HepG2 (cell line): ENCODE measurements around the gene MIF. TPM values are rescaled to one million over a fixed set of nuclear protein-coding genes. Genes with fewer than 3 reads are reported as not detected.
"Not testable (repeated sequence)": the region's sequence is repeated elsewhere in the genome, so short reads cannot be mapped to it uniquely, and the experiment has no call there.

Experiments used
- ATAC-seq: fragments of 200-7000 bp; cut with Tn5 transposase; 3 replicates; pipeline ENCODE4 v1.9.1; 2020; ENCODE audit warnings: mild to moderate bottlenecking, moderate library complexity
- BruUV-seq: library from RNA; stranded (reverse); fragments of 400-500 nt; replicated peaks from 2 replicates; lab custom pipeline; 2021; lab: Mats Ljungman, UMichigan
- CTCF ChIA-PET: fragments of 300-600 bp; formaldehyde crosslinking; extraction: SDS; loops from one replicate; lab custom pipeline; 2021; ENCODE audit warnings: low total read pairs, inconsistent platforms, low intra/inter-chr PET ratio; lab: Yijun Ruan, JAX
- POLR2A ChIA-PET: fragments of 350-600 bp; sonication (Branson Sonifier 250); formaldehyde crosslinking; loops from one replicate; lab custom pipeline; 2020; ENCODE audit warnings: antibody characterized with exemption, inconsistent platforms; lab: Yijun Ruan, JAX
- DNase-seq: peaks from one replicate; pipeline ENCODE4 v3.0.0-alpha.2; 2015; ENCODE audit warnings: low spot score
- FAIRE-seq: peaks from 3 replicates; lab custom pipeline; 2011; peaks lifted over from hg19 to GRCh38; lab: Jason Lieb, UNC
- H2AFZ ChIP-seq: one replicate; pipeline ENCODE4 v1.6.1; 2011; ENCODE audit warnings: low read length, inconsistent platforms
- H3K27ac ChIP-seq: fragments of 300-600 bp; 3 replicates; pipeline ENCODE4 v1.8.0; 2011; ENCODE audit warnings: mixed run types, mild to moderate bottlenecking, mixed read lengths, low read length, inconsistent platforms; ENCODE audit not compliant: insufficient read depth; ENCODE audit errors: extremely low read length
- H3K27me3 ChIP-seq, 2 experiments: fragments of 200-600 bp in 1 of 2; 2 replicates in 1 of 2; 3 replicates in 1 of 2; pipeline versions ENCODE4 v1.6.0 to v1.8.0; 2011; ENCODE audit warnings: low read length in 2 of 2, mild to moderate bottlenecking in 2 of 2, moderate library complexity in 2 of 2, inconsistent platforms in 1 of 2; ENCODE audit not compliant: insufficient read depth in 2 of 2, control insufficient read depth in 1 of 2
- H3K36me3 ChIP-seq, 2 experiments: fragments of 200-600 bp in 1 of 2; replicated peaks in 1 of 2; 2 replicates in 1 of 2; 3 replicates in 1 of 2; pipeline versions ENCODE4 v1.5.1 to v1.8.0; 2011; ENCODE audit warnings: low read length in 2 of 2, inconsistent platforms in 1 of 2; ENCODE audit not compliant: insufficient read depth in 2 of 2, control insufficient read depth in 1 of 2
- H3K4me1 ChIP-seq: 2 replicates; pipeline ENCODE4 v1.5.1; 2012; ENCODE audit warnings: low read length, inconsistent platforms; ENCODE audit not compliant: insufficient read depth
- H3K4me2 ChIP-seq: 2 replicates; pipeline ENCODE4 v1.6.0; 2011; ENCODE audit warnings: low read depth, low read length, inconsistent platforms
- H3K4me3 ChIP-seq, 3 experiments: fragments of 200-600 bp in 1 of 3; sonication (generic), shearing (Covaris generic) in 1 of 3; replicated peaks in 1 of 3; 2 replicates each; pipeline ENCODE4 v1.5.1; 2011 to 2016; ENCODE audit warnings: low read length in 3 of 3, inconsistent platforms in 2 of 3, low read depth in 2 of 3, mild to moderate bottlenecking in 2 of 3, control low read depth in 1 of 3, mixed read lengths in 1 of 3; ENCODE audit not compliant: insufficient read depth in 1 of 3
- H3K79me2 ChIP-seq: one replicate; pipeline ENCODE4 v1.6.1; 2011; ENCODE audit warnings: low read length, inconsistent platforms; ENCODE audit not compliant: insufficient read depth
- H3K9ac ChIP-seq: 2 replicates; pipeline ENCODE4 v1.6.0; 2011; ENCODE audit warnings: mild to moderate bottlenecking, low read depth, low read length, inconsistent platforms; ENCODE audit not compliant: insufficient read depth
- H3K9me3 ChIP-seq: 2 replicates; pipeline ENCODE4 v1.5.1; 2012; ENCODE audit warnings: mild to moderate bottlenecking, low read length
- H4K20me1 ChIP-seq: 2 replicates; pipeline ENCODE4 v1.6.0; 2011; ENCODE audit warnings: inconsistent platforms, mild to moderate bottlenecking, low read length, moderate library complexity; ENCODE audit not compliant: insufficient read depth
- CEBPZ ChIP-seq: IDR thresholded peaks from 2 replicates; pipeline ENCODE4 v1.6.1; 2012; ENCODE audit warnings: low read length, improper control_type of control experiment
- KDM1A ChIP-seq: IDR thresholded peaks from 2 replicates; pipeline ENCODE4 v1.6.1; 2016; ENCODE audit warnings: missing compliant biosample characterization
- PBX3 ChIP-seq: sonication (generic); formaldehyde crosslinking; IDR thresholded peaks from 2 replicates; pipeline ENCODE4 v1.8.1; 2023; ENCODE audit warnings: missing genetic modification reagents, inconsistent platforms, borderline replicate concordance
- SIX4 ChIP-seq: sonication (generic); formaldehyde crosslinking; IDR thresholded peaks from 2 replicates; pipeline ENCODE4 v1.4.0; 2020; ENCODE audit warnings: missing genetic modification reagents
- SNRNP70 ChIP-seq: fragments of 200-400 bp; formaldehyde crosslinking; IDR thresholded peaks from 2 replicates; pipeline ENCODE4 v1.6.1; 2017; ENCODE audit warnings: mild to moderate bottlenecking, low read depth, low read length, moderate library complexity
- TRIM24 ChIP-seq: sonication (generic); formaldehyde crosslinking; IDR thresholded peaks from 2 replicates; pipeline ENCODE4 v1.8.0; 2022; ENCODE audit warnings: mild to moderate bottlenecking, missing genetic modification reagents
- ZNF224 ChIP-seq: sonication (generic); formaldehyde crosslinking; IDR thresholded peaks from 2 replicates; pipeline ENCODE4 v1.5.0; 2020; ENCODE audit warnings: mild to moderate bottlenecking, missing genetic modification reagents
- ZNF275 ChIP-seq: sonication (generic); formaldehyde crosslinking; IDR thresholded peaks from 2 replicates; pipeline ENCODE4 v1.8.0; 2022; ENCODE audit warnings: missing genetic modification reagents, mild to moderate bottlenecking, inconsistent platforms, borderline replicate concordance
- ZNF678 ChIP-seq: sonication (generic); formaldehyde crosslinking; IDR thresholded peaks from 2 replicates; pipeline ENCODE4 v1.4.0; 2020; ENCODE audit warnings: mild to moderate bottlenecking, missing genetic modification reagents
- ZNF720 ChIP-seq: sonication (generic); formaldehyde crosslinking; IDR thresholded peaks from 2 replicates; pipeline ENCODE4 v1.4.0; 2020; ENCODE audit warnings: missing genetic modification reagents
- ZSCAN20 ChIP-seq: sonication (generic); formaldehyde crosslinking; IDR thresholded peaks from 2 replicates; pipeline ENCODE4 v1.4.0; 2020; ENCODE audit warnings: missing genetic modification reagents, mild to moderate bottlenecking, borderline replicate concordance
- WGBS: methylation state at CpG from one replicate; pipeline ENCODE4 v1.1.6; 2017; ENCODE audit warnings: low lambda C conversion rate; 5-methylcytosine and 5-hydroxymethylcytosine counted together
- in situ Hi-C: cut with HindIII; loops from 2 replicates; pipeline ENCODE4 v1.10.0; 2017; ENCODE audit warnings: low pct_unique_long_range_greater_than_20kb; ENCODE audit not compliant: extremely low pct_ligation_motif_present
- intact Hi-C: fragments of 100-400 bp; cut with micrococcal nuclease; formaldehyde crosslinking; loops from one replicate; pipeline ENCODE4 v1.10.0; 2022; ENCODE audit not compliant: unreplicated experiment
- polyA plus RNA-seq, 8 experiments: library from polyadenylated mRNA; depleted of rRNA in 3 of 8; stranded (reverse) in 7 of 8; unstranded in 1 of 8; fragments of >200 nt; fragmentation: Illumina TruSeq in 4 of 8; extraction: Trizol in 4 of 8; gene quantifications; 2 replicates each; pipeline versions ENCODE4 v1.2.1 to v1.2.3, GENCODE V29; 2011 to 2016; ENCODE audit warnings: low read depth in 4 of 8, missing spikeins in 1 of 8, mixed read lengths in 1 of 8; ENCODE audit not compliant: insufficient read depth in 1 of 8
- total RNA-seq, 5 experiments: library from RNA; depleted of rRNA; stranded (reverse); fragments of >200 nt; fragmentation: Illumina TruSeq; extraction: Trizol; gene quantifications; 2 replicates each; pipeline ENCODE4 v1.2.3, GENCODE V29; 2016; ENCODE audit warnings: low read depth in 1 of 5

MIF gene
- total and polyA plus RNA-seq, 2 of the 13 experiments (the other 11 are each of a cell fraction or from before 2014, with no cell fraction given): 634 to 675 TPM

GRCh38 chr22:23906641-23907040 is 12.5 kb downstream of the MIF start:
- no peak for TF ChIP-seq ZSCAN20 (CRISPR knock-in tag)
- TF ChIP-seq PBX3: no peak
- no peak for TF ChIP-seq SIX4 (CRISPR knock-in tag)
- no peak for TF ChIP-seq ZNF224 (CRISPR knock-in tag)
- no peak for TF ChIP-seq KDM1A (CRISPR knock-in tag)
- TF ChIP-seq CEBPZ: no peak
- TF ChIP-seq ZNF720: no peak
- TF ChIP-seq SNRNP70: no peak
- no peak for TF ChIP-seq TRIM24 (CRISPR knock-in tag)
- TF ChIP-seq ZNF275 (CRISPR knock-in tag): no peak
- no peak for TF ChIP-seq ZNF678 (CRISPR knock-in tag)
- no peak for ATAC-seq
- no peaks in the 10 kb centered on the region for H3K79me2 ChIP-seq
- DNase-seq: no peak
- intact Hi-C loops: no loop called here
- no peaks in the 10 kb centered on the region for H4K20me1 ChIP-seq
- no peak overlapping the region for H2AFZ ChIP-seq
- no peaks in the 10 kb centered on the region for H3K36me3 ChIP-seq
- WGBS: 95% methylated on average over 3 of the region's 4 CpGs
- no peak for FAIRE-seq
- no peaks in the 10 kb centered on the region for H3K9me3 ChIP-seq
- no peak overlapping the region for H3K9ac ChIP-seq
- no peak overlapping the region for H3K4me3 ChIP-seq
- ChIA-PET CTCF (no interaction called here), POLR2A (interaction anchor here (1.1 kb wide), 1 partner anchor 9 kb away, joined by 3 read pairs; no protein-coding TSS in a partner anchor)
- in situ Hi-C loops: no loop called here
- no peak overlapping the region for H3K4me2 ChIP-seq
- no peaks in the 10 kb centered on the region for H3K27me3 ChIP-seq
- no TSS peak for BruUV-seq
- H3K4me1 ChIP-seq: peaks cover 43% of the 10 kb centered on the region
- no peak overlapping the region for H3K27ac ChIP-seq

- 70% methylated on average over 9 of the region's 10 CpGs for whole genome bisulfite sequencing
- H2AFZ ChIP-seq, ATAC-seq, BruUV-seq, H3K4me2 ChIP-seq, in situ Hi-C loops, CTCF ChIA-PET, H3K27ac ChIP-seq, intact Hi-C loops, H3K79me2 ChIP-seq, H4K20me1 ChIP-seq, H3K4me3 ChIP-seq, H3K27me3 ChIP-seq, DNase-seq, H3K9ac ChIP-seq, H3K9me3 ChIP-seq, FAIRE-seq, H3K36me3 ChIP-seq: not testable (repeated sequence)
- H3K4me1 ChIP-seq: peaks cover 43% of the 10 kb centered on the region
- POLR2A ChIA-PET: interaction anchor here (6.9 kb wide), 1 partner anchor 14 kb away, joined by 84 read pairs; the partner anchor contains the start of gene MIF
These were observed 13.2 kb downstream of the MIF start for GRCh38 chr22:23907423-23907822.
